Left lobe of liver (tissue), 1 donor: ENCODE measurements around the gene LAMP1. TPM values are rescaled to one million over a fixed set of nuclear protein-coding genes. Genes with fewer than 3 reads are reported as not detected.

ENCODE experiments used
- total RNA-seq: library from RNA; stranded (reverse); gene quantifications from one replicate; pipeline ENCODE4 v1.2.1, GENCODE V29; 2021
- donor health status: DM: no; HTN: yes; CAD: no.

Gene LAMP1
- total RNA-seq, 1 donor from 2014 or later, result 217 TPM

Other genes with a start within 250 kb of the LAMP1 start
- 99.6 TPM for gene F7, start 191.4 kb upstream of the LAMP1 start, total RNA-seq
- gene F10, start 174.4 kb upstream of the LAMP1 start, total RNA-seq, result 124 TPM
- 50.2 TPM for gene PROZ, start 138.6 kb upstream of the LAMP1 start, total RNA-seq
- 14.9 TPM for gene PCID2, start 88.6 kb upstream of the LAMP1 start, total RNA-seq
- gene CUL4A, start 87.6 kb upstream of the LAMP1 start, total RNA-seq, result 30.4 TPM
- 38.3 TPM for gene GRTP1, start 66.9 kb downstream of the LAMP1 start, total RNA-seq
- 1.2 TPM for gene ADPRHL1, start 156.2 kb downstream of the LAMP1 start, total RNA-seq
- gene DCUN1D2, start 193.5 kb downstream of the LAMP1 start, total RNA-seq, result 10.0 TPM